HG03196 (cell line): ENCODE data around the gene LDLR.

Source experiments
- ATAC-seq: cut with Tn5 transposase; IDR thresholded peaks from one replicate; pipeline ENCODE4 v1.9.1; 2021; ENCODE audit not compliant: unreplicated experiment

Gene LDLR

DNA sequence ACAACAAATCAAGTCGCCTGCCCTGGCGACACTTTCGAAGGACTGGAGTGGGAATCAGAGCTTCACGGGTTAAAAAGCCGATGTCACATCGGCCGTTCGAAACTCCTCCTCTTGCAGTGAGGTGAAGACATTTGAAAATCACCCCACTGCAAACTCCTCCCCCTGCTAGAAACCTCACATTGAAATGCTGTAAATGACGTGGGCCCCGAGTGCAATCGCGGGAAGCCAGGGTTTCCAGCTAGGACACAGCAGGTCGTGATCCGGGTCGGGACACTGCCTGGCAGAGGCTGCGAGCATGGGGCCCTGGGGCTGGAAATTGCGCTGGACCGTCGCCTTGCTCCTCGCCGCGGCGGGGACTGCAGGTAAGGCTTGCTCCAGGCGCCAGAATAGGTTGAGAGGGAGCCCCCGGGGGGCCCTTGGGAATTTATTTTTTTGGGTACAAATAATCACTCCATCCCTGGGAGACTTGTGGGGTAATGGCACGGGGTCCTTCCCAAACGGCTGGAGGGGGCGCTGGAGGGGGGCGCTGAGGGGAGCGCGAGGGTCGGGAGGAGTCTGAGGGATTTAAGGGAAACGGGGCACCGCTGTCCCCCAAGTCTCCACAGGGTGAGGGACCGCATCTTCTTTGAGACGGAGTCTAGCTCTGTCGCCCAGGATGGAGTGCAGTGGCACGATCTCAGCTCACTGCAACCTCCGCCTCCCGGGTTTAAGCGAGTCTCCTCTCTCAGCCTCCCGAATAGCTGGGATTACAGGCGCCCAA, at the start of gene LDLR:
Gene LDLR, plus strand, starts transcription at position 210 of the 760 bp plus-strand sequence. Its CDS starts 86 bp downstream, at position 296.
- no peak for ATAC-seq

DNA sequence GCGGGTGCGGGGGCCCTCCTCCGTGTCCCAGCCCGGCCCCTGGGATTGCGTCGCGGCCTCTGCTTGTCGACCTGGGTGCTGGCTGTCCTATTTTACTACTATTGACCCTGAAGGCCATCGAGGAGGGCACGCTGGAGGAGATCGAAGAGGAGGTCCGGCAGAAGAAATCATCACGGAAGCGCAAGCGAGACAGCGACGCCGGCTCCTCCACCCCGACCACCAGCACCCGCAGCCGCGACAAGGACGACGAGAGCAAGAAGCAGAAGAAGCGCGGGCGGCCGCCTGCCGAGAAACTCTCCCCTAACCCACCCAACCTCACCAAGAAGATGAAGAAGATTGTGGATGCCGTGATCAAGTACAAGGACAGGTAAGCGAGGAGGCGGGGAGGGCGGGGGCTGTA, 48.1 kb upstream of the LDLR start:
- no peak for ATAC-seq

DNA sequence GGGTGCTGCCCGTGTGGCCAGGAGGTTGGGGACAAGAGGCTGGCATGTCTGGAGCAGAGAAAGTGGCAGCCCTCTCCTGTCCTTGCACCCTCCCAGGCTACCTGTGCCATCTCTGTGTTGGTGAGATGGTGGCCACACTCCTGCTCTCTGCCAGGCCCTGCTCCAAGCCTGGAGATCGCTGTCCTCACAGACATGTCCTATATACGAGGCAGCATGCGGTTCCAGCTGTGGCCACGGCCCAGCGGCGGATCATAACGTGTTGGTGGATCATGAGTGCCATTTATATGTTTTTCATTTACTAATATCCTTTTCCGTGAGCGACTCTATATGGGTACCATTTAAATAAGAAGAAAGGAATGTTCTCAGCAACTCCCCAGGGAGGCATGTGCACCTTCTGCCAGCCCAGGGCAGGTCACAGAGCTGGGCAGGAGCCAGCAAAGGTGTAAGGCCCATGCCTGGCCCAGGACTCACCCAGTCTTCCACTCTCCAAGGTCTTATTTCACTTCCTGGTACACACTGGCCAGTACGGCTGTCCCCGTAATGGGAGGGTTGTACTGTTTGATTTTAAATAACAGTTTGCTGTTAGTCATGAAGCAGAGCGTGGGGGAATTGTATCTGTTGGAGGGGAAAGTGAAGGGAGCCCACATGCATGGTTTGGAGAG, 47.2 kb upstream of the LDLR start:
- ATAC-seq = no peak

DNA sequence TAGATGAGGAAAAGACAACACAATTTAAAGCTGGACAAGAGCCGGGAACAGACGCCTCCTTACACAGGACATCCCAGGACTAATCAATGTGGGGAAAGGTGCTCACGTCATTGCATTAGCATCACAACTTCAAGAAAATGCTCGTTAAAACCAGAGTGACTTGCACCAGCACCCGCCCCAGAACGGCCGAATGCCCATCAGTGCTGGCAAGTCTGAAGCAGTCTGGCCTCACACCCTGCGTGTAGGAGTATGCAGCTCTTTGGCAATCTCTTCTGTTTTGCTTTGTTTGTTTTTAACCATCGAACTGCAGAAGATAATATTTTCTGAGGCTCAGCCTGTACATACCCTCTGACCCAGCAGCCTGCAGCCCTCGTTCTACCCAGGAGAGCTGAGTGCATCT, 44.8 kb upstream of the LDLR start:
- ATAC-seq = no peak

DNA sequence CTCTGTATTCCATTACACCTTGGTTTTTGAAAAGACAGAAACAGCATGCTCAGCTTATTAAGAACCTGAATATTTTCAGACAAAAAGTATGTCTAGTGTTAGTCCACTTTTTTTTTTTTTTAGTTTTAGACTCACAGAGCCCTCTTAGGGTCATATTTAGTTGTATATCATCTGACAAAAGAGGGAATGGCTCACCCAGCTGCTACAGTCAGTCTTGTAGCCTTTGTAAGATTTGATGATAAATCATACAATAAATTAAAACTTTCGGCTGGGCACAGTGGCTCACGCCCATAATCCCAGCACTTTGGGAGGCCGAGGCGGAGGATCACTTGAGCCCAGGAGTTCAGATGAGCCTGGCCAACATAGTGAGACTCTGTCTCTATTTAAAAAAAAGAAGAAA, 43.7 kb upstream of the LDLR start:
- no peak for ATAC-seq

DNA sequence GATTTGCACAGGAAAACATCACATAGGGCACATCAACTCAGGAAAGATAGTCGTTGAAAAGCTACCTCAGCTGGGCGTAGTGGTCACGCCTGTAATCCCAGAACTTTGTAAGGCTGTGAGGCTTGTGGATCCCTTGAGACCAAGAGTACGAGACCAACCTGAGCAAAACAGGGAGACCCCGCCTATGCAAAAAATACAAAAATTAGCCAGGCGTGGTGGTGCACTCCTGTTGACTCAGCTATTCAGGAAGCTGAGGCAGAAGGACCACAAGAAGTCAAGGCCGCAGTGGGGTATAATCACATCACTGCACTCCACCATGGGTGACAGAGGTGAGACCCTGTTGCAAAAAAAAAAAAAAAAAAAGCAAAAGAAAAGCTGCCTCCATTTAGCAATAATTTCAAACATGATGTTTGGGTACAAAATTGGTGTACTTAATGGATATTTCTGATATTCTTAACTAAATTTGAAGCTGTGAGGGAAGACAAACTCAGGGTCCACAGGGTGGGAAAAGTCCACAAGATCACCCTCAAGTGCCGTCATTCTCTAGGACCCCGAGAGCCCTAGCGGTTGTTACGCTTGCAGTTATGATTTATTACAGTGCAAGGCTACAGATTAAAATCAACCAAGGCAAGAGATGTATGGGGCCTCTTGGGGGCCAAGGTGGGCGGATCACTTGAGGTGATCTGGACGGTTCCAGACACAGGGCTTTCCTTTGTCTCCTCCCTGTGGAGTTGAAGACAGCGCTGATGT, 42.5 kb upstream of the LDLR start:
- ATAC-seq = no peak

DNA sequence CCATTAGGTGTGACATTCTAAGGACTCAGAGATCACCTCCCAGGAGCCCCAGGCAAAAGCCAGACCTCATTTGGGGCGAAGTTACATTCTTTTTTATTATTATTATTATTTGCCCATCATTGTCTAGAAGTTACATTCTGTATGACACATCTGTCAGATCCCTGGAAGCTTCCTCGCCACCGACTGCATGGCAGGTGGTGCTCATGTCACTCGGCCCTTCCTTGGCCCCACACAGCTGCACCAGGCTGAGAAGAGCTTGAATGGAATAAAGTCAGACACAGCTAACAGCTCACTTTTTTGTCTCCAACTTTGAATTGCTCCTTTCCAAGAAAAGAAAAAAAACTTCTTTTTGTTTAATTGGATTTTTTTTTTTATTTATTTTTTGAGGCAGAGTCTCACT, 41.4 kb upstream of the LDLR start:
- ATAC-seq = no peak

DNA sequence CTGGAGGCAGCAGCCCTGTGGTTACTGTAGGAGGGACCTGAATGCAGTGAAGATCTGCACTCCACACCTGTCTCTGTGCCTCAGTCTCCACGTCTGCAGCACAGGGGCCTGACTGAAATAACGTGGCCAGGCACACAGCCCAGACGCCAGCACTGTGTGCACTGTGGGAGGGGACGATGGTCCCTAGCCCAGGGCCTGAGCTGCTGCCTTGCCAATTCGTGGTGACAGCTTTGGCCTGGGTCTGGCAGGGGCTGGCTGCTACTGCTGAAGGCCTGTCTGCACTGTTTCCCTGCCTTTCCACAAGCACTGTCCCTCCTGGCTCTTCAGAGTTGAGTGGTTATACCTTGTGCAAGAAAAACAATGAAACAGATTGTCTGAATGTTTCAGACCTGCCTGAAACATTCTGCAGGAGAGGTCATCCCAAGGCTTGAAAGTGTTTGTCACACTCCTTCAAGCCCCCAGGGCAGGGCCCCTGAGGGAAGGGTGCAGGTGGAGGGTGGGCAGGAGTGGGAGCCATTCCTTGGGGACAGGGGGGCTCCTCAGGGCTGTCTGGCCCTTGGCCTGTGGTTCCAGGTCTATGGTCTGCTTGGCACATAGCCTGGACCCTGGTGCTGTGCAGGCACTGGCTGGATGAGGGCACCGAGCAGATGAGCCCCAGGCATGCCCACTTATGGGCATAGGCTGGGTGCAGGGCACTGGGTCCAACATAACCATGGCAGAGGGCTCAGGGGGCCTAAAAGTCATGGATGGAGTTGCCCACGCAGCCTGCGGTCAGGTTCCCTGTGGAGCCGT, 38.7 kb upstream of the LDLR start:
- ATAC-seq = no peak

DNA sequence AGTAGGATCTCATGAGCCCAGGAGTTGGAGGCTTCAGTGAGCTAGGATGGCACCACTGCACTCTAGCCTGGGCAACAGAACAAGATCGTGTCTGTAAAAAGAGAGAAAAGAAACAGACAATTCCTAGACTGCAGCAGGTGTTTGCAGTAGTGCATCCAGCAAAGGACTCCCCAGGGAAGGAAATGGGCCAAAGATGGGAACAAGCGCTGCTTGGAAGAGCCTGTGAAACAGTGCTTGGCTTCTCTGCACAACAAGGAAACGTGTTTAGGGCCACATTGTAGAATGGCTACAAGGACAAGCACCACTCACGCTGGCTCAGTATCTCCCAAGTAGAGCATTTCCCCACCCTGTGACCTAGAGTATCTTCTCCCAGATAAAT, 35.5 kb upstream of the LDLR start:
- no peak for ATAC-seq

DNA sequence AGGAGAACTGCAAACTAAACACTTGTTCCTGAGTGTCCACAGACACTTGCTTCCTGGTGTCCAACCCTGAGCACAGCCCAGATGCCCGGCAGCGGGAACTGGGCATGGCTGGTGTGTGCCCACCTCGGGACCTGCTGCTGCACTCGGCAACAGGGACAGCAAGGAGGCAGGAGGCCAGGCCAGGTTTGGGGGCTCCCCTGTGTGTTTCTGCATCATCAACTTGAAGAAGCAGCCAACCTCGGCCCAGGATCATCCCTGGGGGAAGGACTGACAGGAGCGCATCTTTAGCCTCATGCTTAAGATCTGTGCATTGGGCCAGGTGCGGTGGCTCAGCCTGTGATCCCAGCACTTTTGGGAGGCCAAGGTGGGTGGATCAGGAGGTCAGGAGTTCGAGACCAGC, 35.1 kb upstream of the LDLR start:
- no peak for ATAC-seq

DNA sequence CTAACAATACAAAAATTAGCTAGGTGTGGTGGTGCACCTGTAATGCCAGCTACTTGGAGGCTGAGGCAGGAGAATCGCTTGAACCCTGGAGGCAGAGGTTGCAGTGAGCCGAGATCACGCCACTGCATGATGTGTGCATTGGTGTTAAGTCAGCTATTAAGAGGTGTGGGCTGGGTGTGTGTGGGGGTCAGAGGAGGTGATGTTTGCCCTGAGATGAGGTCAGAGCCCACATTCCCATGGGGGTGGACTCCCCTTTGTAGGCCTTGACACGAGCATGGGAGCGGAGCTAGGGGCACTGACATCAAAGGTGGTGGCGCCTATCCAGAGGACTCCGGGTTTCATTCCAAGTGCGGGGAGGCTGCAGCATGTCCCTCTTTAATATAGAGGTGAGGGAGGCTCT, 34.6 kb upstream of the LDLR start:
- ATAC-seq = no peak

DNA sequence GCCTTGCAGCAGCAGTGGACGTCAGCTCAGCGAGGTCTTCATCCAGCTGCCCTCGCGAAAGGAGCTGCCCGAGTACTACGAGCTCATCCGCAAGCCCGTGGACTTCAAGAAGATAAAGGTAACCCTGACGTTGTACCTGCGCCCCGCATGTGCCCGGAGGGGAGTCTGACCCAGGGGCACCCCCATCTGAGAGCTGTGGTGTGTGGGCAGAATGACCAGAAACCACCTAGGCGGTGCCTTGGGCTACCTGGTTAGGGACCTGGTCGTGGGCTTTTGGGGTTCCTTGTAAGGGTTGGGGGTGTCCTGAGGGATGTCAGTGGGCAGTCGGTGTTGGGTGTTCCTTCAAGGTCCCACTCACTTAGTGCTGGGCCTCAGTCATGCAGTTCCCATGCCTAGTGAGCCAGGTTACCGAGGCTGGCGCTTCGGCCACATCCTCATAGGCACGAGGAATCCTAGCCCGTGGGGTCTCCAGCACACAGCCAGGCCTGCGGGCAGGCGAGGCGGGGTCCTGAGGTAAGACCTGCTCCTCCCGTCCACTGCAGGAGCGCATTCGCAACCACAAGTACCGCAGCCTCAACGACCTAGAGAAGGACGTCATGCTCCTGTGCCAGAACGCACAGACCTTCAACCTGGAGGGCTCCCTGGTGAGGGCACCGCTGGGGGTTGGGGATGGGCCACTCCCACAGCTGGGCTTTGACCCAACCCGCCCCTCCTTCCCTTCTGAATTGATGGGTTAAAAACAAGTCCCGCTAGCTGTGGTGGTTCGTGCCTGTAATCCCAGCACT, 30.8 kb upstream of the LDLR start:
- ATAC-seq = no peak

DNA sequence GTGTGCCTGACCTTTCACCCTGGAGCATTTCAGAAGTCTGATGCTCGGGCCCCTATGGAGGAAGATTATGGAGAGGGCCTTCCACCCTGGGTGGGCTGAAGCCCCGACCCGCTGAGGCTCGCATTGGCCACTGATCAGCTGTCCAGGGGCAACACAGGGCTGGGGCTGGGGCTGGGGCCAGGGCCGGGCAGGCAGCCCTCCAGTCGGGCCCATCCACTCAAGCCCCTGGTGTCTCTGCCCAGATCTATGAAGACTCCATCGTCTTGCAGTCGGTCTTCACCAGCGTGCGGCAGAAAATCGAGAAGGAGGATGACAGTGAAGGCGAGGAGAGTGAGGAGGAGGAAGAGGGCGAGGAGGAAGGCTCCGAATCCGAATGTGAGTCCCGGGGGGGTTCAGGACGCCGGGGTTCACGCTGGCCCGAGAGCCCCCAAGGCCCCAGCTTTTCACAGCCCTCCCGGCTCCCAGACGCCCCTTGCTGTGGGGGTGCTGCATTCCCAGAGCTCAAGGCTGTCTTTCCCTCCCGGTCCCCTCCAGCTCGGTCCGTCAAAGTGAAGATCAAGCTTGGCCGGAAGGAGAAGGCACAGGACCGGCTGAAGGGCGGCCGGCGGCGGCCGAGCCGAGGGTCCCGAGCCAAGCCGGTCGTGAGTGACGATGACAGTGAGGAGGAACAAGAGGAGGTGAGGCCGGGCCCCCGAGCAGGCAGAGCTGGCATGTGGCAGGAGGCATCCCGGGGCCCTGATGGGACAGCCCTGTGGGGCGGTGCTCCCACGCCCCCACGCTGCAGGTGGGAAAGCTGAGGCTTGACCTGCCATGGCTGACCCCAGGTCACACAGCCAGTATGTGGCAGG, 29.5 kb upstream of the LDLR start:
- ATAC-seq = no peak

DNA sequence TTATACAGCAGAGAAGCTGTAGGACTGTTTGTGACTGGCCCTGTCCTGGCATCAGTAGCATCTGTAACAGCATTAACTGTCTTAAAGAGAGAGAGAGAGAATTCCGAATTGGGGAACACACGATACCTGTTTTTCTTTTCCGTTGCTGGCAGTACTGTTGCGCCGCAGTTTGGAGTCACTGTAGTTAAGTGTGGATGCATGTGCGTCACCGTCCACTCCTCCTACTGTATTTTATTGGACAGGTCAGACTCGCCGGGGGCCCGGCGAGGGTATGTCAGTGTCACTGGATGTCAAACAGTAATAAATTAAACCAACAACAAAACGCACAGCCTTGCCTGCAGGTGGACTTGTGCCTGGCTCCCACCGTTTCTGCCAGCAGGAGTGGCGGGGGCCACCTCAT, 27.3 kb upstream of the LDLR start:
- no peak for ATAC-seq

DNA sequence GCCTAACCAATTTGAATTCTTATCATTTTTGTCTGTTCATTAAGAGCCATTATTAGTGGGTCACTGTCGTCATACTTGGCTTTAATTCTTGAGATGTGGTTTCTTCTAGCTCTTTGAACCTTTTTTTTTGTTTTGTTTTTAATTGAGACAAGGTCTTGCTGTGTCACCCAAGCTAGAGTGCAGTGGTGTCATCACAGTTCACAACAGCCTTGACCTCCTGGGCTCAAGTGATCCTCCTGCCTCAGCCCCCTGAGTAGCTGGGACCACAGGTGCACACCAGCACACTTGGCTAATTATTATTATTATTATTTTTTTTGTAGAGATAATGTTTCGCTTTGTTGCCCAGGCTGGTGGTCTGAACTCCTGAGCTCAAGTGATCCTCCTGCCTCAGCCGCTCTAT, 25.8 kb upstream of the LDLR start:
- ATAC-seq = no peak

DNA sequence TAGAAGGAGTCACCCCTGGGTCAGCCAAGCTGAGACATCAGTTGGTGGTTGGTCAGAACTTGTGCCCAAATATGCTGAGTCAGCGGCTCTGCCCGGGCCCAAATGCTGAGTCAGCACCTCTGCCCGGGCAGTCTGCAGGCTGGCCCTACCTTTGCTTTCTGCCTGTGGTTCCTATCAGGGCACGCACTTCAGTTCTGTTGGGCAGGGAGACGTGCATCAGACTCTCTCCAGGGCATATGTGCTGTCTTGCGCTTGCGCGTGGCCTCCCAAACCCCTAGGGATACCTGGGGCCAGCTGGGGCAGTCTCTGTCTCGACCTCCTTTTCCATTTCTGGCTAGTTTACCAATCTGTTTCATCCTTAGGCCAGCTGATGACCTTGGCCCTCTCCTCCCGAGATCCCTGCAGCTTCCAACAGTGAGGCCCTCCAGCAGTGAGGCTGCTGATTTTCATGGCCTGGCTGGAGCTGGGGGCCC, 24.4 kb upstream of the LDLR start:
- ATAC-seq = no peak

DNA sequence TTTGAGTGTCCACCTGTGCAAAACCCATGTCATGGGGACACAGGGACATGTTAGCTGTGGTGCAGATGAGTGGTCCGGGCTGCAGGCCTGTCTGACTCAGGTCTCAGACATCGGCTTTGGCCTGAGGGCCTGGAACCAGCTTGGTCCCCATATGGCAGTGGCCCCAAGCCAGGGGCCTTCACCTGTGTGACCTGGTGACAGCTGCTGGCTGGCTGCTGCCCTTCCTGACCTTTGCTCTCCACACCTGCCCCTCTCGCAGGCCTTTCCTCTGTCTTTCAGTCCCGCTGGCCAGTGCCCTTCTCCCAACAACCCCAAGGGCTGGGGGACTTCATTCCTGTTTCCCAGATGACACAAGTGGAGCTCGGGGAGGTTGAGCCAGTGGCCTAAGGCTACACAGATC, 22.9 kb upstream of the LDLR start:
- no peak for ATAC-seq

DNA sequence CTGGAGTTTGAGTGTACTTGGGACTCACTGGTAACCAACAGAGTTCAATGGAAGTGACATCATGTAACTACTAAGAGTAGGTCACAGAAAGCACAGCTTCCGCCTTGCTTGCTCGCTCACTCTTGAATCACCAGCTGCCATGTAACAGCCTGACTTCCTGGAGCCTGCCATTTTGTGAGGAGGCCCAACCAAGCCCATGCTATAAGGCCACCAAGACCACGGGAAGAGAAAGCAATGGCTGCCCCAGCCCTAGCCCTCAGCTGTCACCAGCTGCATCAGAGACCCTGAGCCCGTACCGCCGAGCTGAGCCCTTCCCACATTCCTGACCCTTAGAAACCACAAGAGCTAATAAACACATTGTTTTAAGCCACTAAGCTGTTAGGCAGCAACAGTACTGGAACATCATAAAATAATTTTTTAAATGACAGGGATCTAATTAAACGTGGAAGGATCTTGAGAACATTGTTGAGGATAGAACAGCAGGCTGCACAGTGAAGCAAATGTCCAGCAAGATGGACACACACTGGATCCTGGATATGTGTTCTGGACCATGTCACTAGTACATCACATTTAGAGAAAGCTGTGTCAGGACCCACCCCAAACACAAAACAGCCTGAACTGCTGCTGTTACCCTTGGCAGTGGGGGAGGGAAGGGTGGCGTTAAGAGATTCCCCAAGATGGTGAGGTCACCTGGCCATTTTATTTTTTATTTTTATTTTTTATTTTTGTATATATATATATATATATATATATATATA, 21.7 kb upstream of the LDLR start:
- no peak for ATAC-seq

DNA sequence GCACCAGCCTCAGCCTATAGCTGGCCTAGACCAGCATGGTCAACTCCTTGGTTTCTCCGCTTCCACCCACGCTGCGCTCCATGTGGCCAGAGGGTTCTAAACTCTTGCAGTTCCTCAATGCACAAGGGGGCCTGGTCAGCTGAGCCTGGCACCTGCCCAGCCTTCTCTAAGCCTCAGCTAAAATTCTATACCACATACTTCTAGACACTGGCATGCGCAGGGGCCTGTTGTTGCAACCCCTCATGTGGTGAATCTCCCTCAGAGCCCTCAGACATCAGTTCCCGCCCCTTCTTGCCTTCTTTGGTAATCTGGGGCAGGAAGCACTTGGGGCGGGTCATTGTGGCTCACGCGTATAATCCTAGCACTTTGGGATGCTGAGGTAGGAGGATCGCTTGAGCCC, 19.7 kb upstream of the LDLR start:
- no peak for ATAC-seq
